SK-N-SH (cell line): Measurements from ENCODE around the gene NOXA1. TPM values are rescaled to one million over a fixed set of nuclear protein-coding genes. Genes with fewer than 3 reads are reported as not detected.

ENCODE experiments used
- CTCF ChIA-PET: fragments of 300-600, 350-600 bp; formaldehyde crosslinking; extraction: SDS; loops from one replicate; lab custom pipeline; 2021; lab: Yijun Ruan, JAX
- POLR2A ChIA-PET: fragments of 350-600 bp; sonication (Branson Sonifier 250); formaldehyde crosslinking; extraction: SDS; loops from one replicate; lab custom pipeline; 2020; ENCODE audit warnings: antibody characterized with exemption, inconsistent platforms; lab: Yijun Ruan, JAX
- DNase-seq: peaks from one replicate; pipeline ENCODE4 v3.0.0; 2012
- H2AFZ ChIP-seq: fragments of 200-600 bp; sonication (generic); 2 replicates; pipeline ENCODE4 v1.8.1; 2016; ENCODE audit warnings: antibody characterized with exemption, mild to moderate bottlenecking, low read depth
- H3F3A ChIP-seq: fragments of 200-600 bp; sonication (generic); replicated peaks from 2 replicates; pipeline ENCODE3; 2016; ENCODE audit warnings: antibody characterized with exemption, mild to moderate bottlenecking; ENCODE audit not compliant: insufficient read depth
- H3K27ac ChIP-seq, 2 experiments: fragments of 200-500 bp in 1 of 2; fragments of 200-600 bp in 1 of 2; sonication (Bioruptor generic) in 1 of 2; sonication (generic), shearing (Covaris generic) in 1 of 2; 2 replicates each; pipeline versions ENCODE4 v1.5.1 to v1.6.1; 2014 to 2016; ENCODE audit warnings: low read depth in 2 of 2, inconsistent platforms in 1 of 2, low read length in 1 of 2, mild to moderate bottlenecking in 1 of 2, mixed read lengths in 1 of 2
- H3K27me3 ChIP-seq: fragments of 200-600 bp; sonication (generic), shearing (Covaris generic); 2 replicates; pipeline ENCODE4 v1.6.1; 2016; ENCODE audit warnings: mixed run types; ENCODE audit not compliant: insufficient read depth
- H3K36me3 ChIP-seq, 2 experiments: fragments of 200-500 bp in 1 of 2; fragments of 200-600 bp in 1 of 2; sonication (Bioruptor generic) in 1 of 2; sonication (generic) in 1 of 2; replicated peaks in 1 of 2; 2 replicates each; pipeline versions ENCODE3 to v1.5.1; 2014 to 2016; ENCODE audit warnings: low read length in 1 of 2, mild to moderate bottlenecking in 1 of 2; ENCODE audit not compliant: insufficient read depth in 2 of 2, control insufficient read depth in 1 of 2
- H3K4me1 ChIP-seq, 2 experiments: fragments of 200-500 bp in 1 of 2; fragments of 200-600 bp in 1 of 2; sonication (Bioruptor generic) in 1 of 2; sonication (generic), shearing (Covaris generic) in 1 of 2; 2 replicates each; pipeline versions ENCODE4 v1.5.1 to v1.6.1; 2014 to 2016; ENCODE audit warnings: low read depth in 1 of 2, low read length in 1 of 2, mixed run types in 1 of 2; ENCODE audit not compliant: insufficient read depth in 2 of 2, control insufficient read depth in 1 of 2
- H3K4me2 ChIP-seq: fragments of 200-600 bp; sonication (generic), shearing (Covaris generic); 2 replicates; pipeline ENCODE4 v1.6.1; 2017; ENCODE audit warnings: mixed run types
- H3K4me3 ChIP-seq, 2 experiments: fragments of 200-500 bp in 1 of 2; fragments of 200-600 bp in 1 of 2; sonication (Bioruptor generic) in 1 of 2; sonication (generic), shearing (Covaris generic) in 1 of 2; 2 replicates each; pipeline versions ENCODE4 v1.5.1 to v1.8.1; 2014 to 2016; ENCODE audit warnings: low read depth in 2 of 2, inconsistent platforms in 1 of 2, low read length in 1 of 2, mild to moderate bottlenecking in 1 of 2, mixed read lengths in 1 of 2, moderate library complexity in 1 of 2
- H3K79me2 ChIP-seq: fragments of 200-600 bp; sonication (generic); 2 replicates; pipeline ENCODE4 v1.8.1; 2017; ENCODE audit warnings: mild to moderate bottlenecking; ENCODE audit not compliant: insufficient read depth
- H3K9ac ChIP-seq: fragments of 200-600 bp; sonication (generic); 2 replicates; pipeline ENCODE4 v1.6.1; 2017; ENCODE audit warnings: mixed run types
- H3K9me2 ChIP-seq: fragments of 200-600 bp; sonication (generic); 2 replicates; pipeline ENCODE4 v1.6.1; 2017; ENCODE audit warnings: mixed run types
- H3K9me3 ChIP-seq: fragments of 200-600 bp; sonication (generic); 2 replicates; pipeline ENCODE4 v1.6.1; 2017; ENCODE audit warnings: mixed run types, mild to moderate bottlenecking, moderate library complexity
- H4K20me1 ChIP-seq: fragments of 200-600 bp; sonication (generic); 2 replicates; pipeline ENCODE4 v1.6.1; 2017; ENCODE audit warnings: mild to moderate bottlenecking, mixed run types; ENCODE audit not compliant: insufficient read depth
- CHD2 ChIP-seq: fragments of 150-350 bp; IDR thresholded peaks from 2 replicates; pipeline ENCODE4 v1.6.1; 2018; ENCODE audit warnings: low read length; ENCODE audit not compliant: partially characterized antibody
- ELF1 ChIP-seq: IDR thresholded peaks from 2 replicates; pipeline ENCODE4 v1.4.0; 2012
- FOXJ3 ChIP-seq: sonication (generic); formaldehyde crosslinking; IDR thresholded peaks from 2 replicates; pipeline ENCODE4 v1.5.1; 2020; ENCODE audit warnings: mild to moderate bottlenecking, missing genetic modification reagents
- GABPA ChIP-seq: IDR thresholded peaks from 2 replicates; pipeline ENCODE4 v1.4.0; 2012; ENCODE audit warnings: low read depth, mild to moderate bottlenecking
- MAX ChIP-seq: IDR thresholded peaks from 2 replicates; pipeline ENCODE4 v1.4.0; 2012; ENCODE audit warnings: low read depth
- MXI1 ChIP-seq: IDR thresholded peaks from 2 replicates; pipeline ENCODE4 v1.6.1; 2012; ENCODE audit warnings: mild to moderate bottlenecking, low read depth, low read length, improper control_type of control experiment
- POLR2AphosphoS5 ChIP-seq: IDR thresholded peaks from 2 replicates; pipeline ENCODE4 v1.6.1; 2012; ENCODE audit warnings: low read depth, low read length
- REST ChIP-seq: IDR thresholded peaks from 2 replicates; pipeline ENCODE4 v1.6.1; 2012; ENCODE audit warnings: mild to moderate bottlenecking, low read depth, low read length, moderate library complexity
- RXRA ChIP-seq: IDR thresholded peaks from 2 replicates; pipeline ENCODE4 v1.4.0; 2012; ENCODE audit warnings: low read depth, mild to moderate bottlenecking, borderline replicate concordance
- SIN3A ChIP-seq: IDR thresholded peaks from 2 replicates; pipeline ENCODE4 v1.6.1; 2012; ENCODE audit warnings: low read depth, mild to moderate bottlenecking, low read length, moderate library complexity, borderline replicate concordance
- SMC3 ChIP-seq: IDR thresholded peaks from 2 replicates; pipeline ENCODE4 v1.6.1; 2012; ENCODE audit warnings: low read depth, low read length, improper control_type of control experiment
- USF2 ChIP-seq: fragments of 150-350 bp; IDR thresholded peaks from 2 replicates; pipeline ENCODE4 v1.6.1; 2017; ENCODE audit warnings: antibody characterized with exemption, low read length, low read depth, borderline replicate concordance
- ZBTB33 ChIP-seq: IDR thresholded peaks from 2 replicates; pipeline ENCODE4 v1.4.0; 2012; ENCODE audit warnings: low read depth, borderline replicate concordance
- WGBS: methylation state at CpG from one replicate; pipeline ENCODE4 v1.1.6; 2017; ENCODE audit warnings: low lambda C conversion rate; 5-methylcytosine and 5-hydroxymethylcytosine counted together
- polyA plus RNA-seq, 3 experiments: library from polyadenylated mRNA; depleted of rRNA; stranded (reverse); fragments of >200 nt; gene quantifications; 2 replicates each; pipeline ENCODE4 v1.2.3, GENCODE V29; 2012

NOXA1 gene
- polyA plus RNA-seq, 1 of the 3 experiments (the other 2 are of a cell fraction): 0.39 TPM

- ChIA-PET CTCF (interaction anchor here (0.9 to 2.0 kb wide), 2 partner anchors 36 to 86 kb away, joined by 4 to 6 read pairs; partner anchors contain the start of genes EXD3, NOXA1 and NRARP), POLR2A (interaction anchor here (1.2 kb wide), 1 partner anchor 78 kb away, joined by 3 read pairs; no protein-coding TSS in a partner anchor)
- Histone ChIP-seq H3K9me3 (no peaks in the 10 kb centered on the region), H3K9me2 (no peaks in the 10 kb centered on the region), H3K27me3 (no peaks in the 10 kb centered on the region), H3K36me3 (no peaks in the 10 kb centered on the region), H3K27ac (no peak overlapping the region), H4K20me1 (no peaks in the 10 kb centered on the region), H3K4me2 (no peak overlapping the region), H3K79me2 (no peaks in the 10 kb centered on the region), H3K9ac (no peak overlapping the region), H3K4me3 (no peak overlapping the region), H3K4me1 (no peaks in the 10 kb centered on the region; a peak in 1 of 4 replicates), H3F3A (no peaks in the 10 kb centered on the region), H2AFZ (no peak overlapping the region)
- no peak for DNase-seq
- TF ChIP-seq CHD2: no peak
- no peak for TF ChIP-seq POLR2AphosphoS5
- 97% methylated on average over 16 of the region's 34 CpGs for WGBS
Measured at GRCh38 chr9:137387114-137387890, 35.9 kb upstream of the NOXA1 start.

GRCh38 chr9:137387891-137388560 is 35.2 kb upstream of the NOXA1 start:
- no peak overlapping the region for H3K4me3 ChIP-seq
- H3K36me3 ChIP-seq: no peaks in the 10 kb centered on the region
- H3K27ac ChIP-seq: no peak overlapping the region
- CTCF ChIA-PET: interaction anchor here (0.5 to 2.0 kb wide), 3 partner anchors 35 to 210 kb away, joined by 3 to 6 read pairs (median 4); partner anchors contain the start of genes EXD3, NOXA1 and NRARP
- H3K9ac ChIP-seq: no peak overlapping the region
- no peak overlapping the region for H2AFZ ChIP-seq
- 89% methylated on average over 12 of the region's 26 CpGs for WGBS
- no peaks in the 10 kb centered on the region for H3F3A ChIP-seq
- no peaks in the 10 kb centered on the region; a peak in 1 of 4 replicates for H3K4me1 ChIP-seq
- no peak for TF ChIP-seq GABPA
- no peak for TF ChIP-seq SIN3A
- TF ChIP-seq MAX: no peak
- TF ChIP-seq FOXJ3 (CRISPR knock-in tag): no peak
- TF ChIP-seq MXI1: no peak
- no peak for TF ChIP-seq ZBTB33
- no peak for TF ChIP-seq SMC3
- no peak for TF ChIP-seq RXRA
- TF ChIP-seq USF2: no peak
- TF ChIP-seq REST: no peak
- no peak for TF ChIP-seq ELF1
- no peak for DNase-seq
- no peaks in the 10 kb centered on the region for H3K9me3 ChIP-seq
- H3K4me2 ChIP-seq: no peak overlapping the region
- H4K20me1 ChIP-seq: no peaks in the 10 kb centered on the region
- H3K9me2 ChIP-seq: no peaks in the 10 kb centered on the region
- H3K79me2 ChIP-seq: no peaks in the 10 kb centered on the region
- POLR2A ChIA-PET: interaction anchor here (1.2 kb wide), 1 partner anchor 78 kb away, joined by 3 read pairs; no protein-coding TSS in a partner anchor
- H3K27me3 ChIP-seq: no peaks in the 10 kb centered on the region
